ENCODE data around the gene CDIPT.

Gene CDIPT

DNA sequence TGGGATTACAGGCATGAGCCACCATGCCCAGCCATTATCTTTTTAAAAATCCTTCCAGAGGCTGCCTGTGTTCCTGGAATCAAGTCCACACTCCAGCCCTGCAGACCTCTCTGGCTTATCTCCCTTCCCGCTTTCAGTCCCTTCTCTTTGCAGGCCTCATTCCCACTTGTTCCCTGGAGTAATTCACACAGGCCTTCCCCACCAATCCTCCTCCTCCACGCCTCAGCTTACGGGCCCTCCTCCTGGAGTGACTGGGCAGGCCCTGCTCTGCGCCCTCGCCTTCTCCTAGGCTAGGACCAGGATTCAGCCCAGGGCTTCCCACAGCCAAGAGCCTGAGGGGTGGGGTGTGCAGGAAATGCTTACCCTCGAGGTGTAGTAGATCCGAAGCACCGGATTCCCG lies 2.8 kb downstream of the CDIPT start:
- Histone ChIP-seq H3K27ac (no peak overlapping the region), H4K20me1 (ENCODE audit: insufficient read depth) (no peaks in the 10 kb centered on the region), H3K4me3 (IDR thresholded peaks at IDR 0.05; ENCODE audit: insufficient read depth, low read depth, low read length) (no peak overlapping the region), H3K4me1 (ENCODE audit: low read depth, poor library complexity, severe bottlenecking) (peaks cover 17% of the 10 kb centered on the region), H3K4me2 (no peak overlapping the region), H2AFZ (ENCODE audit: low read depth) (no peak overlapping the region), H3K9ac (no peak overlapping the region), H3K36me3 (ENCODE audit: insufficient read depth) (peaks cover 4% of the 10 kb centered on the region; the same call in 1 of the 2 replicates), H3K27me3 (ENCODE audit: insufficient read depth, low read depth) (no peaks in the 10 kb centered on the region), H3K79me2 (ENCODE audit: insufficient read depth, low read depth) (peaks cover 13% of the 10 kb centered on the region; the same call in 1 of the 2 replicates)
- TF ChIP-seq, protein P1, sequence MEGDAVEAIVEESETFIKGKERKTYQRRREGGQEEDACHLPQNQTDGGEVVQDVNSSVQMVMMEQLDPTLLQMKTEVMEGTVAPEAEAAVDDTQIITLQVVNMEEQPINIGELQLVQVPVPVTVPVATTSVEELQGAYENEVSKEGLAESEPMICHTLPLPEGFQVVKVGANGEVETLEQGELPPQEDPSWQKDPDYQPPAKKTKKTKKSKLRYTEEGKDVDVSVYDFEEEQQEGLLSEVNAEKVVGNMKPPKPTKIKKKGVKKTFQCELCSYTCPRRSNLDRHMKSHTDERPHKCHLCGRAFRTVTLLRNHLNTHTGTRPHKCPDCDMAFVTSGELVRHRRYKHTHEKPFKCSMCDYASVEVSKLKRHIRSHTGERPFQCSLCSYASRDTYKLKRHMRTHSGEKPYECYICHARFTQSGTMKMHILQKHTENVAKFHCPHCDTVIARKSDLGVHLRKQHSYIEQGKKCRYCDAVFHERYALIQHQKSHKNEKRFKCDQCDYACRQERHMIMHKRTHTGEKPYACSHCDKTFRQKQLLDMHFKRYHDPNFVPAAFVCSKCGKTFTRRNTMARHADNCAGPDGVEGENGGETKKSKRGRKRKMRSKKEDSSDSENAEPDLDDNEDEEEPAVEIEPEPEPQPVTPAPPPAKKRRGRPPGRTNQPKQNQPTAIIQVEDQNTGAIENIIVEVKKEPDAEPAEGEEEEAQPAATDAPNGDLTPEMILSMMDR (conservative IDR thresholded peaks at IDR 0.05; ENCODE audit: low read depth, low read length): no peak

DNA sequence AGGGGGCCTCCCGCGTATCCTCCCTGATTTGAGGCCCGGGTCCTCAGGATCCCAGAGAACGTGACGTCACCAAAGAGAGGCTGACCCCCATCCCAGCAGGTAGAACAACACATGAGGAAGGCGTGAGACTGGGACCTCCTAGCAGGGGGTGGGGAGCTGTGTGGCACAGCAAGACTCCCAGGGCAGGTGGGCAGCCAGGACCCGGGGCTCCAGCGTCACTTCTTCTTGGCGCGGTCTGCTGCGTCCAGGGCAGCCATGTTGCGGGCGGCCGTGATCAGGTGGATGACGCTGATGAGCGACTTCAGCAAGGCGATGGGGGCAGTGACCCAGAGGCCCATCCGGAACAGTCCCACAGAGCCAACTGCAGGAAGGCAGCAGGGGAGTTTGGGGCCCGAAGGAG lies 4.1 kb downstream of the CDIPT start:
- Histone ChIP-seq H2AFZ (ENCODE audit: low read depth) (no peak overlapping the region), H3K9ac (no peak overlapping the region)

DNA sequence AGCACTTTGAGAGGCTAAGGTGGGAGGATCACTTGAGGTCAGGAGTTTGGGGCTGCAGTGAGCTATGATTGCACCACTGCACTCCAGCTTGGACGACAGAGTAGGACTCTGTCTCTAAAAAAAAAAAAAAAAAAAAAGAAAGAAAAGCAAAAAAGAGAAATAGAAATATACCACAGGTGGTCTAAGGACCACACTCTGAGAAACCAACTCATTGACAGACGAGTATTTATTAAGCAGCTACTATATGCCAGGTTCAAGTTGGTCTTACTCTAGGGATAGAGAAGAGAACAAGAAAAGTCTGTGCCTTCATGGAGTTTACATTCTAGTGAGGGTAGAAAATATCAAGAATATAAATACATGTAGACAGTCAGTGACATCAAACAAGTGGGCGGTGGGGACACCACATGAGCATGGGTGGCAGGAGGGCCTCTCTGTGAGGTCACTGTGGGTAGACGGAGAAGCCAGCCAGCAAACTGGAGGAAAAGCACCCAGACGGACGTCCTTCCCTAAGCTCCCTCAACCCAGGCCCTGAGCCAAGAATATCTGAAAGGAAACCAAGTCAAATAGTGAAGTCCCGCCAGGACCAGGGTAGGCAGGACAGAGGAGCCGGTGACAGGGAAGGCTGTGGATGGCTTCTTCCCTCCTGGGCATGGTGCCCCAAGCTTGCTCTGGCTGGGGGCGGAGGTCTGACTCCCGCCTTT lies 4.7 kb downstream of the CDIPT start:
- peaks cover 13% of the 10 kb centered on the region for H3K4me1 ChIP-seq (ENCODE audit: low read depth, poor library complexity, severe bottlenecking)
- H3K27ac ChIP-seq: no peak overlapping the region
- H3K4me3 ChIP-seq (IDR thresholded peaks at IDR 0.05; ENCODE audit: insufficient read depth, low read depth, low read length): no peak overlapping the region
- peaks cover 4% of the 10 kb centered on the region; the same call in 1 of the 2 replicates for H3K36me3 ChIP-seq (ENCODE audit: insufficient read depth)
- TF ChIP-seq, protein P1 (conservative IDR thresholded peaks at IDR 0.05; ENCODE audit: low read depth, low read length): no peak
- no peaks in the 10 kb centered on the region for H3K27me3 ChIP-seq (ENCODE audit: insufficient read depth, low read depth)
- no peak overlapping the region for H3K4me2 ChIP-seq
- no peak overlapping the region for H3K9ac ChIP-seq
- no peaks in the 10 kb centered on the region for H4K20me1 ChIP-seq (ENCODE audit: insufficient read depth)
- no peak overlapping the region for H2AFZ ChIP-seq (ENCODE audit: low read depth)
- peaks cover 13% of the 10 kb centered on the region; the same call in 1 of the 2 replicates for H3K79me2 ChIP-seq (ENCODE audit: insufficient read depth, low read depth)

More for the DNA sequence above, 4.1 kb downstream of the CDIPT start:
- Histone ChIP-seq H3K4me2 (no peak overlapping the region), H3K27me3 (ENCODE audit: insufficient read depth, low read depth) (no peaks in the 10 kb centered on the region), H3K4me3 (IDR thresholded peaks at IDR 0.05; ENCODE audit: insufficient read depth, low read depth, low read length) (no peak overlapping the region), H4K20me1 (ENCODE audit: insufficient read depth) (no peaks in the 10 kb centered on the region), H3K36me3 (ENCODE audit: insufficient read depth) (peaks cover 4% of the 10 kb centered on the region; the same call in 1 of the 2 replicates), H3K27ac (no peak overlapping the region), H3K79me2 (ENCODE audit: insufficient read depth, low read depth) (peaks cover 13% of the 10 kb centered on the region; the same call in 1 of the 2 replicates), H3K4me1 (ENCODE audit: low read depth, poor library complexity, severe bottlenecking) (peaks cover 17% of the 10 kb centered on the region)
- TF ChIP-seq, protein P1 (conservative IDR thresholded peaks at IDR 0.05; ENCODE audit: low read depth, low read length): no peak

DNA sequence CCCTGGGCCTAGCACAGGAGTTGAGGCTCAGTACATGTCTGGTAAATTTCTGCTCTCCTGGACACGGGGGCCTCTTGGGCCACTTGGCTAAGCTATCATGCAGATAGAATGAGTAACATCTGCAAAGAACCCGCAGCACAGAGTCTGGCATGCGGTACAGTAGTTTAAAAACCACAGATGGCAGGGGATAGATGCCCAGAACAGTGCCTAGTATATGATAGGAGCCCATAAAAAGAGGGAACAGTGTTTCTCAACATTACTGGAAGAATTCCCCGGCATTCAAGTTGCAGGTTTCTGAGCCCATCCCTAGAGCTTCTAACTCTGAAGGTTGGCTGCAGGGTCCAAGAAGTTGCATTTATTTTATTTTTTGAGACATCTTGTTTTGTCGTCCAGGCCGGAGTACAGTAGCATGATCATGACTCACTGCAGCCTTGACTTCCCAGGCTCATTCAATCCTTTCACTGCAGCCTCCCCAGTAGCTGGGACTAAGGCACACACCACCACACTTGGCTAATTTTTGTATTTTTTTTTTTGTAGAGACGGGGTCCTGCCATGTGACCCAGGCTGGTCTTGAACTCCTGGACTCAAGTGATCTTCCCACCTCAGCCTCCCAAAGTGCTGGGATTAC lies 5.8 kb downstream of the CDIPT start:
- TF ChIP-seq, protein P1 (conservative IDR thresholded peaks at IDR 0.05; ENCODE audit: low read depth, low read length): no peak
- Histone ChIP-seq H2AFZ (ENCODE audit: low read depth) (no peak overlapping the region), H3K79me2 (ENCODE audit: insufficient read depth, low read depth) (peaks cover 6% of the 10 kb centered on the region; the same call in 1 of the 2 replicates), H3K4me2 (no peak overlapping the region), H3K36me3 (ENCODE audit: insufficient read depth) (peaks cover 4% of the 10 kb centered on the region; the same call in 1 of the 2 replicates), H3K4me1 (ENCODE audit: low read depth, poor library complexity, severe bottlenecking) (peaks cover 11% of the 10 kb centered on the region), H3K4me3 (IDR thresholded peaks at IDR 0.05; ENCODE audit: insufficient read depth, low read depth, low read length) (no peak overlapping the region), H4K20me1 (ENCODE audit: insufficient read depth) (no peaks in the 10 kb centered on the region), H3K27me3 (ENCODE audit: insufficient read depth, low read depth) (no peaks in the 10 kb centered on the region), H3K9ac (no peak overlapping the region), H3K27ac (no peak overlapping the region)
